HG03196 (cell line): ENCODE data around the gene TNFAIP3.

Experiments used
- ATAC-seq: cut with Tn5 transposase; IDR thresholded peaks from one replicate; pipeline ENCODE4 v1.9.1; 2021; ENCODE audit not compliant: unreplicated experiment

The TNFAIP3 gene

DNA sequence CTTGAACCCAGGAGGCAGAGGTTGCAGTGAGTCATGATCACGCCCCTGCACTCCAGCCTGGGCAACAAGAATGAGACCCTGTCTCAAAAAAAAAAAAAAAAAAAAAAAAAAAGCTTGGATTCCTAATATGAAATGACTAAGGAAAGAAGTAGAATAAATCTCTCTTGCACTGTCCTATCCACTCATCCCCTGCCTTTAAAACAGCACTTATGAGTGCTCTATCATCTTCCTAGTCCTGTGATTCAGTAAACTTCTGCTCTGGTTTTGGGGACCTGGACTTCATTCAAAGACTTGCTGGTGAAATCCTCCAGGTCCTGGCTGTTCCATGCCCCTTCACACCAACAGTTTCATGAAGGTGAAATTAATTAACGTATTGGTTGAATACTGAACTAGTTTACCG lies 29.6 kb downstream of the TNFAIP3 start:
- no peak for ATAC-seq

DNA sequence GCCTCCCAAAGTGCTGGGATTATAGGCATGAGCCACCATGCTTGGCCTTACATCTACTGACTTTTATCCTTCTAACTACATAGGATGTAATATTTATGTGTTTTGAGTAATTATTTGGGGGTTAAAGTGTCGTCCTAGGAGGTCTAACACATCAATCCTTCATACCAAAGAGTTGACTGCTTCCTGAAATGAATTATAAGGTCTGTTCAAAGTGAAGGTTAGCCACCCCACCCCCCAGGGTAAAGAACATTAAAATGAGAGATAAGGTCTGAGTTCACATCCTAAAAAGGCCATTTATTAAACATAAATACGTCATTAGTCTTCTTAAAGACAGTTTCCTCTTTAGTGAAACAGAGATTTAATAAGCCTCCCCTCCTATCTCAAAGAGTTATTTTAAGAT lies 33.8 kb downstream of the TNFAIP3 start:
- ATAC-seq: no peak

DNA sequence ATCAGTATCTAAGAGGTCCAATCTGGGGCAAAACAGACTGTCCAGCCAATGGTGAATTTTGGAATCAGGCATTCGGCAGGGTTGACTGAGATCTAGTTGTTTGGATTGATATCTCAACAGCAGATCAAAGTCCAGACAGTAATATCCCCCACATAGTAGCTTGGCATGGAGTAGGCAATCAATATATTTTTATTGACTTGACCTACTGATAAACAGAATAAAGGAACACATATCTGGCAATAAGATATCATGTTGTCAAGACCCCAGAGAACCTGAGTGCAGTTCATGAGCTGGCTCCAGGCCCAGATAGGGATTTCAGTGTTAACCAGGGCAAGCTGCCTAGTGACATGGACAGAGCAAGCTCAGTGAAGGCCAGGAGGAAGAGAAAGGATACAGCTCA lies 34.4 kb downstream of the TNFAIP3 start:
- no peak for ATAC-seq

DNA sequence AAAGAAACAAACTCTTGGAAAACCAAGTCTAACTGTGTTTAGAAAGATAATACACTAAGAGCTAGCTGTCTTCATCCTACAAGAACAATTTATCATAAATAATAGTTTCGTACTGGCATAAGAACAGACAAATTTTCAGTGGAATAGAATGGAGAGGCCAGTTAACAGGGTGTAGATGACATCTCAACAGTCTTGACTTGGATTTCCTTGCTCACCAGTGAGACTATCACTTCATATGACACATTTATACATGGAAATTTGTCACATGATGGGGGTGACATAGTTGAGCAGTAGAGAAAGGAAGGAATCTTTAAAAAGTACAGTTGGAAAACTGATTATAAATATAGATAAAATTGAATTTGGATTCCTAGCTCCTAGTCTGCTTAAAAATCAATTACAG lies 35.6 kb downstream of the TNFAIP3 start:
- ATAC-seq: no peak

DNA sequence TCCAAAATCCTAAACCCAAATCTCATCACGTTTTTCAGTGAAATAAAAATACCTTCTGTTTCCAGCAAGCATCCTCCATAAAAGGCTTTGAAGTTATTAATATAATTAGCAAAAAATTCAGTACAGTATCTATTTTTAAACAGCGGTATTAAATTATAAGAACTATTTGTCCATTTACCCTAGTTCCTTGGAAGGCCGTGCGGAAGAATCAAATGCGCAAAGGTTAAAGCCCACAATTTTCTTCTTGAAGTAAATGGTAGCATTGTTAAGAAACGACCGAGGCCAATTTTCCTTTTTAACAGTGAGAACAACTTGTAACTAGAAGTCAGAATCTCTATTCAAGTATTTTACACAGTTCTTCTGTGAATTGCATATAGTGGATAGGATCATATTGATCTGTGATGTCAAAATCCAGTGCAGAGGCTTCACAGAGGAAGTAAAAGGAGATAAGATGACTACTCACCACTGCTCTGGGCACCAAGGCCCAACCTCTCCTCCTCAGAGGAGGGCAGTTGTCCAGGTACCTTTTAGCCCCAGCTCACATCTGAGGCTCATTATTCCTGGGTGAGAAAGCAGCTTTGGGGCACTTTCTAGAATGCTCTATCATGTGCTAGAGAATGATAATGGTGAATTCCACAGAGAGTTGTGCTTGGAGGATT lies 36.3 kb downstream of the TNFAIP3 start:
- no peak for ATAC-seq

DNA sequence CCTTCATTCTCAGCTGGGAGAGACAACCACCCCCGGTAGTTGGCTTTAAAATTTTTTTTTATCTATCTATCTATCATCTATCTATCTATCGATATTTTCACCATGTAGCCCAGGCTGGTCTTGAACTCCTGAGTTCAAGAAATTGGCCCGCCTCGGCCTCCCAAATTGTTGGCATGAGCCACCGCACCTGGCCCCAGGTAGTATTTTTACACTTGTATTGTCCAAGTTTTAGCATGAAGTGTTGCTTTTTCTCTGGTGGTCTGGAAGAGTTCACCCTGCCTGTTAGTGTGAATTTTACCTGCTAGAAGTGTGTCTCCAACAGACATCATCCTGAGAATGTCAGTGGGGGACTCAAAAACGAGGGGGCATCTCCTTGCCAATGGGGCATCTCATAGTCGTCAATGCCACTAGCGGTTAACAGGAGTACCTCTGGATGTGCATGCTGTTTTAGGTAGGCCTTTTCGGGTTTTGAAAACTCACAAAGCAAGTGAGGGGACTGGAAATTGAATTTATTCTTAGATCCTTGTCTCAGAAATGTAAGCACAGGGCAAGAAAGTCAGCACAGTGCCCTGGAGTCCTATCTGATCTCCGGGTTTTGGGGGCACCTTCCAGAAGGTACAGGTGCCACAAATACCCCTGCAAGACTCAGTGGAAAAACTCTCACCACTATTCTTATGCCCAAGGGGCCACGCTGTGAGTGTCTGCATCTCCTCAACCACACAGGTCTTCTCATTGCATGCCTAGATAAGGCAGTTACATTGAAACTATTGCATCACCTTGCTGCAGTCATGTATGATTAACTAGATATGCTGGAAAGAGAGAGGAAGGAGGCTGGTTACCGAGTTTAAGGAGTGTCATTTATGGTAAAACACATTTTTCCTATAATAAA lies 37.1 kb downstream of the TNFAIP3 start:
- peak; percentile 84 for ATAC-seq

DNA sequence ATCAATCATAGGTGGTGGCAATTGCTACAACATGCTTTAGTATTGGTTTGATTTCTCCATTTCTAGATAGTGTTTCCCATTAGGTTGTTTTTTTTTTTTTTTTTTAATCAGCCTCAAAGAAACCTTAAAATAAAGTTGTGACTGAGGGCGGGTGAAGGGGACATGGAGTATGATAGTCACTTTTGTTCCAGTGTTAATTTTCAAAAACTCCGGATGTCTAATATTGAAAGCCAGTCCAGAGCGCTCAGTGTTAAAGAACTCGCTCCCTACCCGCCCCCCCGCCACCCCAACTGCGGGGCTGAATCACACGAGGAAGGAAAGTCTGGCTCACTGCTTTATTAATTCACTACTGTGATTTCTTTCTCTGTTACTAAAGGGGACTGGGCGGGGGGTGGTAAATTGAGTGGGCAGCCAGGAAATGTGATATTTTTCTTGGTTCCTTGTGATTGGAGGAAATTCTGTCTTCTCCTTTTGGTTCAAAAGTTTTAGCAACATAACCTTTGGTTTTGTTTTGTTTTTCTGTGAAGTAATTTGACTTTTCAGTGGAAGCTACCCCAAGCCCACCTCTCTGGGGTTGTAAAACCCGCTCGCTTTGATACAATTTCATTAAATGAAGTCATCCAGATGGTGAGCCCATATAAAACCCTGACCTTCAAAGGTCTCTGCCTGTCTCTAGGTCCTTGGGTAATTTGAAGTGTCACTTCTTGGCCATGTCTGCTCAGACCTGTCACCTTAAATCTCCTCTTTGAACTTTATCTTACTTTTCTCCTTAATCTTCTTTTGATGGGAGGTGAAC lies 38.0 kb downstream of the TNFAIP3 start:
- ATAC-seq: peak; percentile 42

DNA sequence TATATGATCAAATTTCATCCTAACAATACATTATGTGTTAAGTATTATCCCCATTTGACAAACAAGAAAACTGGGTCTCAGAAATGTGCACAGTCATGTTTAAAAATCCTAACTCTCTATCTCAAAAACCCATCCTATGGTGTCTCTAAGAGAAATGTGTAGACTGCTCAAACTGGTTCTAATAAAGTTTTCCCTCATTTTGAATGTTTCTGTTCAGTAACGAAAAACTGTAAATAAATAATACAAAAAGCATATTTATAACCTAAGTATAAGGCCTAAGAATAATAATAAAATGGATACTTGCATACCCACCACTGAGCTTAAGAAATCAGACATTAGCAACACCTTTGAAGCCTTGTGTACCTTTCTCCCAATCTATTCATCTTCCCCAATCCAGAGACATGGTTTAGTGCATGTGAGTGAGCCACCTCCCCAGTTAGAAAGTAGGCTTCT lies 39.0 kb downstream of the TNFAIP3 start:
- ATAC-seq: no peak

DNA sequence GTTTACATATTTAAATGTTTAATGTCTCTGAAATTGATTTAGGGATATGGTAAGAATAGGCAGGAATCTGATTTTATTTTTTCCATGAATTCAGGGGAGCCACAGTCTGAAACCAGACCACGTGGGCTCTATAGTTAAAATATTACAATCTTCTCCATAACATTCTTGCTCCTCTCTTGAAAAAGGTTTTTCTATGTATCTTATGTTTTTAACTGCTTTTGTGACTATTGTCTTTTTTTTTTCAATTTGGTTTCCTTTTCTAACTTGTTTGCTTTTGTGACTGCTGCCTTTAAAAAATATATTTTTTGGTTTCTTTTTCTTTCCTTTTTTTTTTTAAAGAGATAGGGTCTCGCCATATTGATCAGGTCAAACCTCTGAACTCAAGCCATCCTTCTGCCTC lies 40.1 kb downstream of the TNFAIP3 start:
- no peak for ATAC-seq

DNA sequence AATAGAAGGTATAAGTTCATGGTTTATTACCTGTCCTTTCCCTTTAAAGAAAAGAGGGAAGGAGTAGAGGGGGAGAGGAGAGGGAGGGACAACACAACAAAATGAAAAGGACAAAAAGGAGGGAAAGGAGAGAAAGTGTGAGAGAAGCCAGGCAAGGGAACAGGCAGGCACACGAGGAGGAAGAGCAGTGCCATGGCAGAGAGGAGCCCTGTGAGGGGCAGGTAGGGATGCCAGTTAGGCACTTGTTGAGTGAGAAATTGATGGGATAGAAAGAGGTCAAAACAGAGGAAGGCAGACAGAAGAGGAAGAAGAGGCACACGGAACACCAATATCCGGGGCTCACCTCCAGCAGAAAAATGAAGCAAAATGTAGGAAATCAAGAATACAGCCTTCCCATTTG lies 42.5 kb downstream of the TNFAIP3 start:
- no peak for ATAC-seq

DNA sequence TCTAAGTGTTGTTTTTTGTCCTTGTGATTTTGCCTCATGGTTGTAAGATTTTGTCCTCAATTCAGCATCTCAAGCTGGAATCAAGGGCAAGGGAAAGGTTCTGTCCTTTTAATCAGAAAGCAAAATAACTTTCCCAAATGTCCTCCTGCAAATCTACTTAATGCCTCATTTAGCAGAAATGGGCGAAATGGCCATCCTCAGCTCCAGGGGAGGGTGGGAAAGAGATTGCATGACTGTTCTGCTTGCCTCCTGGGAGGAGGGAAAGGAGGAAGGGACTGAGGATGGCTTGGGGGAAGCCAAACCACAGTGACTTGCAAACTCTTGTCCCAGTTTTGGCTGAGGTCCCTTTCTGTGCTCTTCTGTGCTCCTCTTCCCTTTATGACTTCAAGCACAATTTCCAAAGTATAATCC lies 43.4 kb downstream of the TNFAIP3 start:
- ATAC-seq: no peak

DNA sequence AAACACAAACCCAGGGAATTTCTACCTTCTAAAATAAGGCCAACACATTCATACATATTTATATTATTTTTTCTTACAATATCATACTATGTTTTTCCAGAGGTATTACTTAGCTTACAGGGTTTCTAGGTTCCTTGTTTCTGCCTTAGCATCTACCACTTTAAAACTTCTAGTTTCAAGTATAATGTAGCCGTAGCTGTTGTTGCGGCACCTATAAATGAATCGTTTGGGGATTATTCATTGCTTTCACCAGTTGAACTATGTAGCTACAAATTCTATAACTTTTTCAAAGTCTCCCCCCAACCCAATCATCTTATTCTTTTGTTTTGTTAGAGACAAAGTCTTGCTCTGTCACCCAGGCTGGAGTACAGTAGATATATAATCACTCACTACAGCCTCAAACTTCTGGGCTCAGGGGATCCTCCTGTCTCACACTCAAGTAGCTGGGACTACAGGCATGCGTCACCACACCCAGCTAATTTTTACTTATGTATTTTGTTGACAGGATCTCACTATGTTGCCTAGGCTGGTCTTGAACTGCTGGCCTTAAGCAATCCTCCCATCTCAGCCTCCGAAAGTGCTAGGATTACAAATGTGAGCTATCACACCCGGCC lies 43.9 kb downstream of the TNFAIP3 start:
- ATAC-seq: no peak

DNA sequence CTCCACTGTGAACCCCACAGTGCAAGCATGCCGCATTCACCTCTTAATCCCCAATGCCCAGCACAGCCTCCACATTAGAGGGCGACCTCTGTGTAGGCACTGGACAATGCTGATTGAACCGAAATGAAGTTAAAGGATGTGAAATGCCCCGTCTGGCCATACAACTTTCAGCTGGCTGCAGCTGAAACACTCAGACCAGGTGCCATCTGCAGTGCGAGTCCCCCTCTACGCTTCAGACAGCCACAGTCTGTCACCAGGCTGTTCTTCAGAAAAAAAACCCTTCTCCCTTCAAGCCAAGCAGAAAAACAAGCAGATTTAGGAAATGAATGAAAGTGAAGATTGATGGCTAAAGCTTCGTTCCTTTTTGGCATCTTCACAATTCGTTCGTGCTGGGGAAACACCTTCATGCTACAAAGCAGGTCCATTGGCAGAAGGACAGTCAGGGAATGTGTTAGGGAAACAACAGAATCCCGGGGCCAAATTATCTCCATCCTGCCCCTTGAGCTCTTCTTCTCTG lies 44.7 kb downstream of the TNFAIP3 start:
- peak; percentile 43 for ATAC-seq

DNA sequence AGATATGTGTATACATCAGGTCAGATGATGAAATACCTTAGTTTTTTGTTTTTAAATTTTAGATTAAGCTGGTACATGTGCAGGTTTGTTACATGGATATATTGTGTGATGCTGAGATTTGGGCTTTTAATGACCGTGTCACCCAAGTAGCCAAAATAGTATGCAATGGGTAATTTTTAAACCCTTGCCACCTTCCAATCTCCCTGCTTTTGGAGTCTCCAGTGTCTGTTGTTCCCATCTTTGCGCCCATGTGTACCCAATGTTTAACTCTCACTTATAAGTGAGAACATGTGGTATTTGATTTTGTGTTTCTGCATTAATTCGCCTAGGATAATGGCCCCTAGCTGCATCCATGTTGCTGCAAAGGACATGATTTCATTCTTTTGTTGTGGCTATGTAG lies 45.8 kb downstream of the TNFAIP3 start:
- no peak for ATAC-seq

DNA sequence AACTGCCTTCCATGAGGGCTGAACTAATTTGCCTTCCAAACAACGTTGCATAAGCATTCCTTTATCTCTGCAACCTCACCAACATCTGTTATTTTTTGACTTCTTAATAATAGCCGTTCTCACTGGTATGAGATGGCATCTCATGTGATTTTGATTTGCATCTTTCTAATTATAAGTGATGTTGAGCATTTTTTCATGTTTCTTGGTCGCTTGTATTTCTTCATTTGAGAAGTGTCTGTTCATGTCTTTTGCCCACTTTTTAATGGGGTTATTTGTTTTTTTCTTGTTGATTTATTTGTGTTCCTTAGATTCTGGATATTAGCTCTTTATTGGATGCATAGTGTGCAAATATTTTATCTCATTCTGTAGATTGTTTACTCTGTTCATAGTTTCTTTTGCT lies 46.4 kb downstream of the TNFAIP3 start:
- no peak for ATAC-seq

DNA sequence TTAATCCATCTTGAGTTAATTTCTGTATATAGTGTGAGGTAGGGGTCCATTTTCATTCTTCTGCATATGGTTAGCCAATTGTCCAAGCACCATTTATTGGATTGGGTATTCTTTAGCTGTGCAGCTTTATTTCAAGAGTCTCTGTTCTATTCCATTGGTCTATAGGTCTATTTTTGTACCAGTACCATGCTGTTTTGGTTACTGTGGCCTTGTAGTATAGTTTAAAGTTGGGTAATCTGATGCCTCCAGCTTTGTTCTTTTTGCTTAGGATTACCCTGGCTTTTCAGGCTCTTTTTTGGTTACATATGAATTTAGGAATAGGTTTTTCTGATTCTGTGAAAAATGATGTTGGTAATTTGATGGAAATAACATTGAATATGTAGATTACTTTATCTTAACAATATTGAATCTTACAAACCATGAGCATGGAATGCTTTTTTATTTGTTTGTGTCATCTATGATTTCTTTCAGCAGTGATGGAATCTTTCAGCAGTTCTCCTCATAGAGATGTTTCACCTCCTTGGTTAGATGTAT lies 47.0 kb downstream of the TNFAIP3 start:
- ATAC-seq: no peak

DNA sequence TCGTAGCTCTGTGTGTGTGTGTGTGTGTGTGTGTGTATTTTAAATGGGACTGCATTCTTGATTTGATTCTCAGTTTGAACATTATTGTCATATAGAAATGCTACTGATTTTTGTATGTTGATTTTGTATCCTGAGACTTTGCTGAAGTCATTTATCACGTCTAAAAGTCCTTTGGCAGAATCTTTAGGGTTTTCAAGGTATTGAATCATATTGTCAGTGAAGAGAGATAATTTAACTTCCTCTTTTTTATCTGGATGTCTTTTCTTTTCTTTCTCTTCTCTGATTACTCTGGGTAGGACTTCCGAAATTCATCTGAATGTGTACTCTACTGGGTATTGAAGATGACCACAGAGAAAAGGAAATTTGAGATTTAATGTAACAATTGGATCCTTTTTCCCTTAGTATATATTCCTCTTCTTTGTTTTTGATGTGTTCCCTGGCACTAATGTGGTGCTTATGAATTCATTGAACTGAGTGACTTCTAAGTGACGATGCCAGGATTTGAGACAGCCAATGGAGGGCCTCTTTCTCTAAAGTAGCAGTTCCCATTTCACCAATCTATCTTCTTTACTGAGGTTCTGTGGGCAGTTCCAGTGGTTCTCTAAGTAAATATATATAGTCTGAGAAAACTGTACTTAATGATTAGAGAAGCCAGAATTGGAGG lies 47.6 kb downstream of the TNFAIP3 start:
- ATAC-seq: no peak

DNA sequence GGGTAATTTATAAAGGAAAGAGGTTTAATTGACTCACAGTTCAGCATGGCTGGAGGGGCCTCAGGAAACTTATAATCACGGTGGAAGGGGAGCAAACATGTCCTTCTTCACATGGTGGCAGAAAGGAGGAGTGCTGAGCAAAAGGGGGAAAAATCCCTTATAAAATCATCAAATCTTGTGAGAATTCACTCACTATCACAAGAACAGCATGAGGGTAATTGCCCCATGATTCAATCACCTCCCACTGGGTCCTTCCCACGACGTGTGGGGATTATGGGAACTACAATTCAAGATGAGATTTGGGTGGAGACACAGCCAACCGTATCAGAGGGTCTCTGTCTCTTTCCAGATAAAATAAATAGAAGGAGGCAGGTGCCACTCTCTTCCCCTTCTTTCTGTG lies 48.7 kb downstream of the TNFAIP3 start:
- no peak for ATAC-seq

DNA sequence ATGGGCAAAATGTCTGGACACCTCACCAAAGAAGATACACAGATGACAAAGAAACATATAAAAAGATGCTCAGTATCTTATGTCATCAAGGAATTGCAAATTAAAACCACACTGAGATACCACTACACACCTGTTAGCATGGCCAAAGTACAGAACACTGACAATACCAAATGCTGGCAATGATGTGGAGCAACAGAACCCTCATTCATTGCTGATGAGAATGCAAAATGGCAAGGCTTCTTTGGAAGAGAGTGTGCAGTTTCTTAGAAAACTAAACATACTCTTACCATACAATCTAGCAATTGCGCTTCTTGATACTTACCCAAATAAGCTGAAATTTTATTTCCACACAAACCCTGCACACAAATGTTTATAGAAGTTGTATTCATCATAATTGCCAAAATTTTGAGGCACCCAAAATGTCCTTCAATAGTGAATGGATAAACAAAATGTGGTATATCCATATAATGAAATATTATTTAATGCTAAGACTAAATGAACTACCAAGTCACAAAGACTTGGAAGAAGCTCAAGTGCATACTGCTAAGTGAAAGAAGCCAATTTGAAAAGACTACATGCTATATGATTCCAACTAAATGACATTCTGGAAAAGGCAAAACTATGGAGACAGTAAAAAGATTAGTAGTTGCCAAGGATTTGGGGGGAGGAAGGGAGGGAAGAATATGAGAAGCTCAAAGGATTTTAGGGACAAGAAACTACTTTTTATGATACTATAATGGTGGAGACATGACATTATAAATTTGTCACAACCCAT lies 50.7 kb downstream of the TNFAIP3 start:
- no peak for ATAC-seq

DNA sequence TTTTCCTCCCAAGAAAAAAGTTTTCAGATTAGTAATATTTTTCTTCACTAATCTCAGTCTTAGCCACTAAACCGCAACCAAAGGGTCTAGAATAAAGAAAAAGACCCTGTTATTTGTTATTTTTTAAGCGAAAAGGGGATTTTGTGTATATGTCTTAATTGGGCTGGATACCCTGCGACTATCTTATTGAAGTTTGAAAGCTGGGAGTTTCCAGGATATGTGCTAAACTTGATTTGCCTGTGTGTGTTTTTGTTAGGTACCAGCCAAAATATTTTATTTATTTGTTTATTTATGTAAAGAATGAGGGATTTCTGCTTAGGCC lies 52.4 kb downstream of the TNFAIP3 start:
- ATAC-seq: no peak
